Suprapubic skin (tissue), 3 donors: Measurements from ENCODE around the gene IL17F.

Experiments used
- CTCF ChIP-seq, 2 donors: fragments of 200-600 bp in 1 of 2; fragments of 450-650 bp in 1 of 2; sonication (generic) in 1 of 2; IDR thresholded peaks; one replicate each; pipeline ENCODE4 v1.5.1; 2016 to 2019; ENCODE audit warnings: antibody characterized with exemption in 2 of 2, mild to moderate bottlenecking in 1 of 2, moderate library complexity in 1 of 2
- EP300 ChIP-seq: sonication (generic); formaldehyde crosslinking; IDR thresholded peaks from one replicate; pipeline ENCODE4 v1.6.1; 2017; ENCODE audit warnings: antibody characterized with exemption

- TF ChIP-seq CTCF (IDR thresholded peaks at IDR 0.05) = no peak
- TF ChIP-seq EP300 = no peak
Measured at GRCh38 chr6:52233005-52233404, 11.3 kb downstream of the IL17F start.
